HepG2 (cell line): ENCODE measurements around the gene FPGS.

ENCODE experiments used
- CHD2 ChIP-seq: IDR thresholded peaks from 2 replicates; pipeline ENCODE4 v1.6.1; 2011; ENCODE audit warnings: low read depth, low read length, improper control_type of control experiment
- FOXP1 ChIP-seq, 2 experiments: fragments of 450-650 bp in 1 of 2; IDR thresholded peaks; 2 replicates each; pipeline ENCODE4 v1.6.1; 2017 to 2018; ENCODE audit warnings: antibody characterized with exemption in 1 of 2
- HMG20A ChIP-seq: IDR thresholded peaks from 2 replicates; pipeline ENCODE4 v1.6.1; 2016; ENCODE audit warnings: borderline replicate concordance
- MLX ChIP-seq: IDR thresholded peaks from 2 replicates; pipeline ENCODE4 v1.6.1; 2016
- SRF ChIP-seq: IDR thresholded peaks from 2 replicates; pipeline ENCODE4 v1.6.1; 2011; ENCODE audit warnings: mild to moderate bottlenecking, low read depth, low read length, moderate library complexity
- SRSF4 ChIP-seq: fragments of 200-400 bp; formaldehyde crosslinking; IDR thresholded peaks from one replicate; pipeline ENCODE4 v1.6.1; 2018; ENCODE audit warnings: mild to moderate bottlenecking, low read depth, low read length, moderate library complexity; ENCODE audit not compliant: poor library complexity, severe bottlenecking
- TOE1 ChIP-seq: sonication (generic); formaldehyde crosslinking; IDR thresholded peaks from 2 replicates; pipeline ENCODE4 v1.4.0; 2020; ENCODE audit warnings: mild to moderate bottlenecking, missing genetic modification reagents
- YY1 ChIP-seq: IDR thresholded peaks from 2 replicates; pipeline ENCODE4 v1.6.1; 2011; ENCODE audit warnings: low read length, low read depth, moderate library complexity, mild to moderate bottlenecking; ENCODE audit not compliant: insufficient read depth, insufficient replicate concordance
- ZBTB10 ChIP-seq: sonication (generic); formaldehyde crosslinking; IDR thresholded peaks from 2 replicates; pipeline ENCODE4 v1.4.0; 2020; ENCODE audit warnings: missing genetic modification reagents, borderline replicate concordance
- ZNF451 ChIP-seq: sonication (generic); formaldehyde crosslinking; IDR thresholded peaks from 2 replicates; pipeline ENCODE4 v1.5.0; 2020; ENCODE audit warnings: mild to moderate bottlenecking, missing genetic modification reagents
- ZNF724P ChIP-seq: sonication (generic); formaldehyde crosslinking; IDR thresholded peaks from 2 replicates; pipeline ENCODE4 v1.8.0; 2022; ENCODE audit warnings: missing genetic modification reagents, borderline replicate concordance
- ZSCAN12 ChIP-seq: sonication (generic); formaldehyde crosslinking; IDR thresholded peaks from 2 replicates; pipeline ENCODE4 v1.9.0; 2021; ENCODE audit warnings: mild to moderate bottlenecking, missing genetic modification reagents

GRCh38 chr9:127763918-127764384, 38.7 kb upstream of the FPGS start:
- no peak for TF ChIP-seq SRF
- TF ChIP-seq ZNF451 (CRISPR knock-in tag), result no peak
- TF ChIP-seq ZSCAN12, result no peak
- TF ChIP-seq TOE1, result no peak
- TF ChIP-seq SRSF4, result no peak
- no peak for TF ChIP-seq HMG20A (CRISPR knock-in tag)
- no peak for TF ChIP-seq ZBTB10 (CRISPR knock-in tag)
- TF ChIP-seq MLX (CRISPR knock-in tag), result no peak
- TF ChIP-seq CHD2, result no peak
- no peak for TF ChIP-seq FOXP1 (IDR thresholded peaks at IDR 0.05)
- TF ChIP-seq FOXP1 (CRISPR knock-in tag; IDR thresholded peaks at IDR 0.05), result no peak
- TF ChIP-seq ZNF724P (CRISPR knock-in tag), result no peak
- TF ChIP-seq YY1, result no peak
